DND-41 (cell line): Measurements from ENCODE around the gene HS2ST1.

Experiments used
- CTCF ChIP-seq: IDR thresholded peaks from 2 replicates; pipeline ENCODE4 v1.5.1; 2012; ENCODE audit warnings: borderline replicate concordance, low read length, moderate library complexity, mild to moderate bottlenecking; ENCODE audit not compliant: poor library complexity, severe bottlenecking; ENCODE audit errors: extremely low read depth
- EZH2 ChIP-seq: IDR thresholded peaks from 3 replicates; pipeline ENCODE4 v1.6.1; 2012; ENCODE audit warnings: borderline replicate concordance, low read depth, mild to moderate bottlenecking, moderate library complexity, low read length, inconsistent platforms; ENCODE audit not compliant: severe bottlenecking

DNA sequence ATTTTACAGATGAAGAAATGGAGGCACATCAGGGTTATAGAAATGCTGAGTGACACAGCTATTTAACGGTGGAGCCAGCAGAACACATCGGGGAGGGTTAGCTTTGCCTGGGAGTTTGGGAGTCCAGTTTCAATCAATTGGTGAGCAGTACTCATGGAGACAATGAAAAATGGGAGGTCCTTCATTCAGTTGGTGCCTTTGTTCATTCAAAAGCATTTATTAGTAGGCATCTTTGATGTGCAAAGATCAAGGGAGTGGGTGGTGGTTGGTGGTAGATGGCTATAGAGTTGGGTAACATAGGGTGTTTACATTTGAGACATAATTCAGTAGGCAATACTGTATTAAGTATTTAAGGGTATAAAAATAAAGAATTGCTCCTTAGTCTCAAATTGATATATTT is 230.5 kb downstream of the HS2ST1 start:
- TF ChIP-seq CTCF (no peak), EZH2 (no peak)
